Fibroblast of villous mesenchyme (primary cell): ENCODE results near the gene GPR34. TPM values are rescaled to one million over a fixed set of nuclear protein-coding genes. Genes with fewer than 3 reads are reported as not detected.
A peak's percentile ranks its signal among the peaks of the same experiment; 100 is the strongest.

Source experiments
- DNase-seq: peaks from one replicate; pipeline ENCODE4 v3.0.0-alpha.2; 2010; ENCODE audit warnings: low read depth
- H3K4me3 ChIP-seq: 2 replicates; pipeline ENCODE4 v1.5.1; 2011; ENCODE audit warnings: low read depth, mild to moderate bottlenecking, low read length
- CTCF ChIP-seq: IDR thresholded peaks from 2 replicates; pipeline ENCODE4 v1.5.1; 2012; ENCODE audit warnings: low read depth, mild to moderate bottlenecking, low read length; ENCODE audit not compliant: insufficient read depth
- total RNA-seq: library from RNA; depleted of rRNA; stranded (reverse); fragments of >200 nt; gene quantifications from 2 replicates; pipeline ENCODE4 v1.2.3, GENCODE V29; 2012

Gene GPR34
- total RNA-seq, 1 donor = under 0.01 TPM

GRCh38 chrX:41692162-41692749 is 3.5 kb downstream of the GPR34 start:
- peak; percentile 49 for DNase-seq
- no peak for TF ChIP-seq CTCF
- H3K4me3 ChIP-seq = no peak overlapping the region

GRCh38 chrX:41693024-41693423 is 4.3 kb downstream of the GPR34 start:
- no peak overlapping the region for H3K4me3 ChIP-seq
- no peak for TF ChIP-seq CTCF
- no peak for DNase-seq

GRCh38 chrX:41695426-41695825 is 6.7 kb downstream of the GPR34 start:
- H3K4me3 ChIP-seq = no peak overlapping the region
- DNase-seq = peak; percentile 34
- TF ChIP-seq CTCF = no peak

- no peak overlapping the region for H3K4me3 ChIP-seq
- TF ChIP-seq CTCF = no peak
- DNase-seq = no peak
These were observed 14.8 kb downstream of the GPR34 start for GRCh38 chrX:41703574-41704029.

GRCh38 chrX:41705042-41705441 is 16.3 kb downstream of the GPR34 start:
- no peak for TF ChIP-seq CTCF

GRCh38 chrX:41705680-41706374 is 17.1 kb downstream of the GPR34 start:
- no peak for DNase-seq
- TF ChIP-seq CTCF = no peak
- no peak overlapping the region for H3K4me3 ChIP-seq

More at GRCh38 chrX:41705042-41705441, 16.3 kb downstream of the GPR34 start:
- H3K4me3 ChIP-seq = no peak overlapping the region
- no peak for DNase-seq

- TF ChIP-seq CTCF = no peak
- no peak for DNase-seq
- no peak overlapping the region for H3K4me3 ChIP-seq
These were observed 18.4 kb downstream of the GPR34 start for GRCh38 chrX:41707218-41707617.
